Skin epidermis (tissue), 12 donors: ENCODE results near the gene KLHL7.
"Not testable (repeated sequence)": the region's sequence is repeated elsewhere in the genome, so short reads cannot be mapped to it uniquely, and the experiment has no call there.

Experiments
- H3K27ac ChIP-seq, 21 experiments: fragments of 200-600 bp; sonication (generic) in 11 of 21; one replicate each; pipeline ENCODE4 v1.5.0; 2020; ENCODE audit warnings: mild to moderate bottlenecking in 3 of 21, inconsistent platforms in 2 of 21, moderate library complexity in 2 of 21
- H3K4me3 ChIP-seq, 7 experiments: fragments of 200-600 bp; sonication (generic) in 2 of 7; one replicate each; pipeline ENCODE4 v1.5.0; 2020; ENCODE audit warnings: inconsistent platforms in 2 of 7, mild to moderate bottlenecking in 2 of 7, moderate library complexity in 1 of 7

Gene KLHL7

DNA sequence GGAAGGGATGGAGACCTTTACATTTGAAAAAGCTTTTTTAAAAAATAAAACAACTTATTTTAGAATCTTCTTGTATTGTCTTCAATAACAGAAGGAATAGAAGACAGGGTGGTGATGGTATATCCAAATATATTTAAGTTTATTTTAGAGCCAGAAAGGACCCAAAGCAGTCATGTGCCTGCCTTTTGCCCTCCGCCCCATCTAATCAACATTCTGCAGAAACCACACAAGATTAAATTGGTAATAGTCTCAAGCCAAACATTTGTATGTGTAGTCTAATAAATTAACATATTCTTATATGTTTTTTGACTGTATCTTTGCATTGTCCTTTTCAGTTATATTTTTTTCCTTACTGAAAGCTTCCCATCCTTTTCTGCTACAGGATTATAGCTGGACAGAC, 59.7 kb downstream of the KLHL7 start:
- H3K4me3 ChIP-seq = no peak overlapping the region
- no peak overlapping the region for H3K27ac ChIP-seq

DNA sequence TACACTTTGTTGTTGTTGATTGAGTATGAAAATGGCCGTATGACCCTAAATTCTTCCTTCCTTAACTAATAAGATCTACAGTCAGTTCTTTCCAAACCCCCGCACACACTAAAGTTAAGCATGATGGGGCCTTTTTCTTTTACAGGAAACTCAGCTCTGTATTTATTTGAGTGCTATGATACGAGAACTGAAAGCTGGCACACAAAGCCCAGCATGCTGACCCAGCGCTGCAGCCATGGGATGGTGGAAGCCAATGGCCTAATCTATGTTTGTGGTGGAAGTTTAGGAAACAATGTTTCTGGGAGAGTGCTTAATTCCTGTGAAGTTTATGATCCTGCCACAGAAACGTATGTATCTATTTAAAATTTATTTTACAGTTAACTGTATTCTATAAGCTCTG, 62.1 kb downstream of the KLHL7 start:
- no peak overlapping the region for H3K27ac ChIP-seq
- no peak overlapping the region for H3K4me3 ChIP-seq

DNA sequence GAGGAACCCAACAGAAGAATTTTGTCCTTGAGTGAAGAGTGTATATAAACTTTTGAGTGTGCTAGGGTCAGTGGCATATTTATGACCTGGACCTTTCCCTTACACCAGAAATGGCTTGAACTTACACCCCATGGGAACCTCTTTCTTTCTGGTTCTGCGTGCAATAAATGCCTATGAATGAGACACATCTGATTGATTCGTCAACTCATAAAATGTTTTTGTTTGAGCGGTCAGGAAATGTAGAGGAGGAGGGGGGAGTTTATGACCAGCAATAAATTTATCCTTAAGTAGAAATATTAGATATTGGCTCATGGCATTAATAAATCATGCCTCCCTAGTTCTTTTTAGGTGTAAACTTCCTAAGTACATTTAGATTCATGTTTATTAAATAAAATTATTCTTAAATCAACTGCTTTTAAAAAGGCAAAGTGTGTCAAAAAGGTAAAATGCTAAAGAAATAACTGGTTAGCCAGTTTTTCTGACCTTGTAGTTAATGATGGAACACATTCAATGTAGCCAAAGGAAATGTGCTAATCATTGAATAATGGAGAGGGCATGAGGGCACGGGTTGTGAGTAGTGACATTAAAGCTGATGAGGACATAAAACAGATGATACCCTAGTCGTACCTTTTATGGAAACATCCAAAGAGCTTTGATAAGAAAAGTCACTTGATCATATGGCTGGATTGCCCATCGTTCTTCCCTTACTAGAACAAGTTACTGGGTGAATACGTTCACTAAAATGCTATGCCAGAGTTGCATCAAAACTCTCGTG, 62.7 kb downstream of the KLHL7 start:
- Histone ChIP-seq H3K27ac (no peak overlapping the region), H3K4me3 (no peak overlapping the region)

DNA sequence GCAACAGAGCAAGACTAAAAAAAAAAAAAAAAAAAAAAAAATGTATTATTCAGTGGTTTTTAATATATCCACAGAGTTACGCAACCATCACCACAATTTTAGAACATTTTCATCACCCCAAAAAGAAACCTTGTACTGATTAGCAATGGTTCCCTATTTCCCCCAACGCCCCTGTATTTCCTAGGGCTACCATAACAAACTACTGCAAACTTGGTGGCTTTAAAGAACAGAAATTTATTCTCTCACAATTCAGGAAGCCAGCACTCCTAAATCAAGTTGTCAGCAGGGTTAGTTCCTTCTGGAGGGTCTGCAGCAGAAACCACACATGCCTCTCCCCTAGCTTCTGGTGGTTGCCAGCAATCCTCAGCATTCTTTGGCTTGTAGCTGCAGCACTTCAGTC, 70.4 kb downstream of the KLHL7 start:
- no peak overlapping the region for H3K27ac ChIP-seq
- H3K4me3 ChIP-seq = no peak overlapping the region

DNA sequence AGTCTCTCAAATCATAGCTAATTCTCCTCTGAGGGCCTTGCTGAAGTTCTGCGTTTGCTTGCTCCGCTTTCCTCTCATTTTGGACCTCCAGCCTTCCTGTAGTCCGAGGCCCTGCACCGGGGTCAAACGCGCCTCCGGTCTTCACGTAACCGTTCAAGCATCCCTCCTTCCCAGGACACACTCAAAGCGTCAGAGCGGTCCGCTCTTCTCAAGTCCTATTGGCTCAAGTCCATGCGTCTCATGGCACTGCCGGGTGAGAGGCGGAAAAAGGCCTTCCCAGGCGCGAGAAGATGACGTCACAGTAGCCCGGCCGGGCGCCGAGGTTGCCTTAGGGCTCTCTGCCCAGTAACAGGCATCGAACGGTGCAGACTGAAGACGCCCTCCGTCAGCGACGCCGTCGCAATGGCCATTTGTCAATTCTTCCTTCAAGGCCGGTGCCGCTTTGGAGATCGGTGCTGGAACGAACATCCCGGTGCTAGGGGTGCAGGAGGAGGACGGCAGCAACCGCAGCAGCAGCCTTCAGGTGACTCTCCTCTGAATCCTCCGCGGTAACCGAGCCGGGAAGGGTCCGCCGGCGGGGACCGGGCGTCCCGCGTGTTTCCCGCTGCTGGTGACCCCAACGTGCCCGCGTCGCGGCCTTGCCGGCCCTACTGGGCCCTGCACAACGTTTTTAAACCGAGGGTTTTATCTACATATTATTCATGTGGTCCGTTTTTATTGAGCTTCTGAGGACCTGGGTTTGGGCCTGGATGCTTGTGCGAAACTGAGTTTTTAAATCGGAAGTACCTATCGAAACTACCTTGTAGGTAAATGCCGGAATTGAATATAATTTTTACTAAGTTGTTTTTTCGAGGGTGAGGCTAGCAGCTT, 76.3 kb downstream of the KLHL7 start, which contains the start of gene NUP42:
Gene NUP42, plus strand, starts transcription at position 365 of the 870 bp plus-strand sequence. Its CDS starts 38 bp downstream, at position 403.
- peak within 1 kb of the TSS; percentile 55 to 97 (median 89) for H3K27ac ChIP-seq
- peak within 1 kb of the TSS; percentile 61 to 94 (median 88) for H3K4me3 ChIP-seq

DNA sequence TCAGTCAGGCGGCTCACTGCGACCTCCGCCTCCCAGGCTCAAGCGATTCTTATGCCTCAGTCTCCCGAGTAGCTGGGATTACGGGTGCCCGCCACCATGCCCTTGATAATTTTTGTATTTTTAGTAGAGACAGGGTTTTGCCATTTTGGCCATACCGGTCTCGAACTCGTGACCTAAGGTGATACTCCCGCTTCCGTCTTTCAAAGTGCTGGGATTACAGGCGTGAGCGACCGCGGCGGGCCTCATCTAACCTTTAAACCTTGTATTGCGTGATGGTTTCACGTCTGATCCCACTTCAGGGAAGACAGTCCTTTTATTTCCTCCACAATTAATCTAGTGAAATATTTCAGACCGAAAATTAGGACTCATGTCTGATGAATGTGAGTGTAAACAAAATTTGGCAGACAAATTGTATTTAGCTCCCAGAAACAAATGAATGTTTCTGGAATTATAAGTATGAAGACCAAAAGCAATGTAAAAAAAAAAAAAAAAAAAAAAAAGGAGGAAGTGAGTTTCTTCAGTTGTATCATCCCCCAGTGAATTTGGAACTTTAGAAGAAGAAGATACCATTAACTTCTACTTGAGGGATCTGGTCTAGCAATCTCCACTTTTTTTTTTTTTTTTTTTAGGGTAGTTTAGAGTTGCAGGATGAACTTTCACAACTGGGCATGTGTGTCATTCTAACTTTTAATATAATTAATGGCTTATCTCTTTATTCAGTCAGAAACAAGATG, 77.9 kb downstream of the KLHL7 start:
- Histone ChIP-seq H3K4me3 (peak overlapping the region in 5 of 7 experiments; percentile 61 to 92 (median 88)), H3K27ac (peak overlapping the region in 2 of 21 experiments; percentile 89 to 97)

DNA sequence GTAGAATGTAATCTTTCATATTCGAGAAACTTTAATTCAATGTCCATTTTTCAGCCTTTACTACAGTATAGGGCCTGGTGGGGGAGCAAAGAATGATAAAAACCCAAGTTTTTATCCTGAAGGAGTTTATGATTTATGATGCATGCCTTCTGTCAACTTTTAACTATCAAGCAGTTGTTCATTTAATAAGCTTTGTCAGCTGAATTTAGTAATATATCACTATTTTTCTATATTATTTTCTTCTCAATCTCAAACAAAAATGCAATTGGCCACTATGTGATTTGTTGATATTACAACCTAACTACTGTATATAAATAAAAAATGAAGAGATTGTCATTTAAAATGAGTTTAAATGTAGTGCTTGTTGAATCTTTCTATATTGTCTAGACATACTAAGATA, 78.7 kb downstream of the KLHL7 start:
- no peak overlapping the region for H3K27ac ChIP-seq
- no peak overlapping the region for H3K4me3 ChIP-seq

DNA sequence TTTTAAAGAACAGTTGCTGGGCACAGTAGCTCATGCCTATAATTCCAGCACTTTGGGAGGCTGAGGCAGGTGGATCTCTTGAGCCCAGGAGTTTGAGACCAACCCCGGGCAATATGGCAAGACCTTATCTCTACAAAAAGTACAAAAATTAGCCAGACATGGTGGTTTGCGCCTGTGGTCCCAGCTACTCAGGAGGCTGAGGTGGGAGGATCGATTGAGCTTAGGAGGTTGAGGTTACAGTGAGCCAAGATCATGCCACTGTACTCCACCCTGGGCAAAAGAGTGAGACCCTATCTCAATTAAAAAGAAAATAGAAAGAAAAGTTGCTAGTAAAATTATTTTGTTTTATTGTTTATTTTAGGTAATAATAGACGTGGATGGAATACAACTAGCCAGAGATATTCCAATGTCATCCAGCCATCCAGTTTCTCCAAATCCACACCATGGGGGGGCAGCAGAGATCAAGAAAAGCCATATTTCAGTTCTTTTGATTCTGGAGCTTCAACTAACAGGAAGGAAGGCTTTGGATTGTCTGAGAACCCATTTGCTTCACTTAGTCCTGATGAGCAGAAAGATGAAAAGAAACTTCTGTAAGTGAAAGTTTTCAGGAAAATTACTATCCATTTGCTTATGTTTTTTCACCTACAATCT, 79.2 kb downstream of the KLHL7 start:
- Histone ChIP-seq H3K4me3 (no peak overlapping the region), H3K27ac (no peak overlapping the region)

DNA sequence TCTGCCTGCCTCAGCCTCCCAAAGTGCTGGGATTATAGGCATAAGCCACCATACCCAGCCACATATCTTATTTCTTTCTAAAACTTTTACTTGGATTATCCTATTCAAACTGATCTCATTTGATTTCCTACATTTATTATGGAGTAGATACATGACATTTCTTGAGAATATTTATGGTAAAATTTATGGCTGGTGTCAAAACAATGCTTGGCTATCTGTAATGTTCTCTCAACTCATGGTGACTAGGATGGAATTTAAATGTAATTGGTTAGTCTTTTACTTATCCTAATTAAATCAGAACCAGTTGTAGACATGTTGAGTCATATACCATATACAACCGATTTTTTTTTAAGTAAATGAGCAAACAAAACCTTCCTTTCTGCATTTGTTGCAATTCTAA, 80.4 kb downstream of the KLHL7 start:
- Histone ChIP-seq H3K4me3 (no peak overlapping the region), H3K27ac (no peak overlapping the region)

DNA sequence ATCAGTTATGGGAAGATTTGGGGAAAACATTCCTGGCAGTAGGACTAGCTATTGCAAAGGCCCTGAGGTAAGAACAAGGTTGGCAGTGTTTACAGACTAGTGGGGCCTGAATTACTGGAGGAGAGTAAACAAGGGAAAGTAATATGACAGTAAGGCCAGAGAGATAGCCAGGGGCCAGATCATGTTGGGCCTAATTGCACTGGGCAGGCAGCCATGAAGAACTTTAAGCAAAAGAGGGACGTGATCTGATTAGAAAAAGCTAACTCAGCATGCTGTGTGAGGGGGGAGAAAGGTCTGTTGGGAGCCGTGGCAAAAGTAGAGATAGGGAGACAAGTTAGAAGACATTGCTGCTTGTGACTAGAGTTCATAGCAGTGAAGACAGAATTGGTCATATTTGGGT, 85.4 kb downstream of the KLHL7 start:
- no peak overlapping the region for H3K4me3 ChIP-seq

DNA sequence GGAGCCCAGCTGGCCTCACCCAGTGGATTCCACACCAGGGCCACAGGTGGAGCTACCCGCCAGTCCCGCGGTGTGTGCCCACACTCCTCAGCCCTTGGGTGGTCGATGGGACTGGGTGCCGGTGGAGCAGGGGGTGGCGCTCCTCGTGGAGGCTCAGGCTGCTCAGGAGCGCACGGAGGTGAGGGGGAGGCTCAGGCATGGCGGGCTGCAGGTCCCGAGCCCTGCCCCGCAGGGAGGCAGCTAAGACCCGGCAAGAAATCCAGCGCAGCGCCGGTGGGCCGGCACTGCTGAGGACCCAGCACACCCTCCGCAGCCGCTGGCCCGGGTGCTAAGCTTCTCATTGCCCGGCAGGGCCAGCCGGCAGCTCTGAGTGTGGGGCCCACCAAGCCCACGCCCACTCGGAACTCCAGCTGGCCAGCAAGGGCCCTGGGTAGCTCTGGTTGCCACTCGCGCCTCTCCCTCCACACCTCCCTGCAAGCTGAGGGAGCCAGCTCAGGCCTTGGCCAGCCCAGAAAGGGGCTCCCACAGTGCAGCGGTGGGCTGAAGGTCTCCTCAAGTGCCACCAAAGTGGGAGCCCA, 88.2 kb downstream of the KLHL7 start:
- not testable (repeated sequence) for H3K27ac ChIP-seq, H3K4me3 ChIP-seq

More for the DNA sequence above, 85.4 kb downstream of the KLHL7 start:
- no peak overlapping the region for H3K27ac ChIP-seq

DNA sequence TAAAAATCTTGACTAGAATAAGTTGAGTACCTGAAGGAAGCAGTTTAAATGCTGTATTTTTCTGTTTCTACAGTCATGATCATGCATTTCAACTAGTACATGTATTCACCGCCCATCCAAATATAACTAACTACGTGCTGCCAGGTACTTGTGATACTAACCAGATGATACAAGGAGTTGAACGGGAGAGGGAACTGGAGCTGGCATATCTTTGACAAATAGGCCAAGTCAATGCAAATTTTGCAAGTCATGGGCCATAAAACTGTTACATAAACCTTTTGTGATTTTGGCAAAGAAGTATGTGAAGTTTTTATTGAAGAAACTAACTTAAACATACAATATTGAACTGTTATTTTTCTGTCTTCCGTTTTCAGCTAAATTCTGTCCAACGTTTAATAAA, 90.7 kb downstream of the KLHL7 start:
- no peak overlapping the region for H3K27ac ChIP-seq
- no peak overlapping the region for H3K4me3 ChIP-seq

DNA sequence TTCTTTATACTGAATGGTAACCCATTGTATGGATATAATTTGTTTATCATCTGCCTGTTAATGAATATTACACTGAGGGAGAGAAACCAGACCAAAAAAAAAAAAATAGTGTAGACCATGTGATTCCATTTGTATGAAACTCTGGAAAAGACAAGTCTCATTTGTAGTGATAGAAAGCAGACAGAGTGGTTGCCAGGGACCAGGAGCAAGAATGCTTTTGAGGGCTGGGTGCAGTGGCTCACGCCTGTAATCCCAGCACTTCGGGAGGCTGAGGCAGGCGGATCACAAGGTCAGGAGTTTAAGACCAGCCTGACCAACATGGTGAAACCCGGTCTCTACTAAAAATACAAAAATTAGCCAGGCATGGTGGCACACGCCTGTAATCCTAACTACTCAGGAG, 92.2 kb downstream of the KLHL7 start:
- H3K4me3 ChIP-seq, H3K27ac ChIP-seq: not testable (repeated sequence)

DNA sequence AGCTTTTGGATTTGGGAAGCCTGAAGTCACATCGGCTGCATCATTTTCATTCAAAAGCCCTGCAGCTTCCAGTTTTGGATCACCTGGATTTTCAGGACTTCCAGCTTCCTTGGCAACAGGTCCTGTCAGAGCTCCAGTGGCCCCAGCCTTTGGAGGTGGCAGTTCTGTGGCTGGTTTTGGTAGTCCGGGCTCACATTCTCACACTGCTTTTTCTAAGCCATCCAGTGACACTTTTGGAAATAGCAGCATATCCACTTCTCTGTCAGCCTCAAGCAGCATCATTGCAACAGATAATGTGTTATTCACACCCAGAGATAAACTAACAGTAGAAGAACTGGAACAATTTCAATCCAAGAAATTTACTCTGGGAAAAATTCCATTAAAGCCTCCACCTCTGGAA, 94.7 kb downstream of the KLHL7 start:
- Histone ChIP-seq H3K4me3 (no peak overlapping the region), H3K27ac (no peak overlapping the region)

DNA sequence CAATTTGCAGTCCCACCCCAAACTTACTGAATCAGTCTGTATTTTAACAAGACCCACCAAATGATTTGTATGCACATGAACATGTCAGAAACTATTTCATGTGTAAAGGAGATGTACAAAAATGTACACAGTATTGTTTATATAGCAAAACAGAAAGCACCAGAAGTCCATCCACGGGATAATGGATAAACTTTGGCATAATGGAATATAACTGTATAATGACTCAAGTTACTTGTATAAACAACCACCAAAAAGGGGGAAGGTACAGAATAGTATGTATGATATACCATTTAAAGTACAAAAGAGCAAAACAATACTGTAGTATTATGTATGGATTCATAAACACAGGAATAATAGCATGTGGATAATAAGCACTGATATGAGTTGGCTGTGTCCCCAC, 98.7 kb downstream of the KLHL7 start:
- H3K4me3 ChIP-seq = no peak overlapping the region
- H3K27ac ChIP-seq = no peak overlapping the region

DNA sequence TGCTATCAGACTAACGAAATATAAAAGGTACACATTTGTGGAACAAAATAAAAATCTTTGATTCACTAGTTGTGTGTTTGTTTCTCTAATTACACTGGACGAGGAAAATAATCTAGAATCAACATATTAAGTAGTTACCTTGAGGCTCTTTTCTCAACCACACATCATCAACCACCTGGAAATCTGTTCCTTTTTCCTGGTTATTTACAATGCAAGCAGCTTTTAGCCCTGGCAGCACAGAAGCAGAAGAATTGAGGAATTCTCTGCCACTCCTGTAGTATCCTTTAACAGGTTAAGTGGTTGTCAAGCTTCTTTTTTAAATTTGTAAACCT, 100.0 kb downstream of the KLHL7 start:
- H3K27ac ChIP-seq = peak overlapping the region in 10 of 21 experiments; percentile 5 to 71 (median 38)
- H3K4me3 ChIP-seq = peak overlapping the region in 4 of 7 experiments; percentile 18 to 32 (median 27)

DNA sequence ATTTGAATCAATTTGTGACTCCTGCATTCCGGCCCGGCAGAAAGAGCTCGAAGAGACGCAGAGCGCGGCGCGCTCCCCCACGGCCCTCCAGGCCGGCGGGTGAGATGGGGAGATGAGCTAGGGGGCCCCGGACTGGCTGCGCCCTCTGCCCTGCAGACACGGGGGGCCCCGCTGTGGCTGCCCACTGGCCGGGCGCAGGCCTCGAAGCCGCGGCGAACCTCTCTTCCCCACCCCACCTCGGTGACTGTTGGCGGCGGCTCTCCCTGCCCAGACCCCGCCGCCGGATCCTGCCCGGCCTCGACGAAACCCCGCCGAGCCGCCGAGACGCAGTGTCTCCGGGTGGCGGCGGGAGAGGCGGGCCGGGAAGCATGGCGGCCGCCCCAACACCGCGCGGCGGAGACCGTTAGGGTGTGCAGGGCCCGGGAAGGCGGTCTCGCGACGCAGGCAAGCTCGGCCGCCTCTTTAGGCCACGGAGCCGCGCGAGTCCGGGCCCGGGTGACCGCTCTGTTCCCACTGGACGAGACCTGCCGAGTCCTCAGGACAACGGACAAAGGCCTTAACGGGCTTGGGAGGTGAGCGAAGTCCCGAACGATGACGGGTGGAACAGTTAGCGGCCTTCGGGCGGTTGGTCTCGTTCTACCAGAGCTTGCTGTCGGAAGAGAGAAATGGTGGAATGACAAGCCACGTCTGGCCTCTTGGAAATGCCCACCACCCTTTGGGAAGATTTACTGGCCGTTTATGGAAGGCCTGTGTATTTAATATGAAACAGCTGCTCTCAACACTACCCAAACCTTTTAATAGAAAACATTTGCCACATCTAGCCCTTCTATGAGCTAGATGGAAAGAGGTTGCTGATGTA, 100.6 kb downstream of the KLHL7 start:
- peak overlapping the region in 6 of 7 experiments; percentile 1 to 32 (median 22) for H3K4me3 ChIP-seq
- H3K27ac ChIP-seq = peak overlapping the region in 15 of 21 experiments; percentile 0 to 73 (median 37)

DNA sequence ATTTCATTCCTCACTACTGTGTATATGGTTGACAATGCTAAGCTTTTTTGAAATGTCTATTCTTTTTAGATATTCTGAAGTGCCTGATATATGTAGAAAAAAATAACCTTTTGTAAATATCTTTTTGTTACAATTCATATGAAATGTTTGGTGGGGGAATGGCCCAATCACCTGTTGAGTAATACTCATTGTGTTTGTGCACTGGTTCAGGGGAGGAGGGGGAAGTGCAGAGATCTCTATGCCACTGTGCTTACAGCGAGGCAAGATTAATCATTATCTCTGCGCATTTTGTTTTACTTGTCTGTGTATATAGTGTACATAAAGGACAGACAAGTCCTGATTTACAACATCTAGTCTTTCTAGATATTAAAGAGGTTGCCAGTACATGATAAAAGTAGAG, 101.4 kb downstream of the KLHL7 start:
- Histone ChIP-seq H3K27ac (no peak overlapping the region), H3K4me3 (no peak overlapping the region)
